HCT116 (cell line): ENCODE data around the gene KCNN3. TPM values are rescaled to one million over a fixed set of nuclear protein-coding genes. Genes with fewer than 3 reads are reported as not detected.

Experiments used
- ATAC-seq: fragments of 200-7000 bp; cut with Tn5 transposase; 2 replicates; pipeline ENCODE4 v1.9.1; 2020; ENCODE audit warnings: mild to moderate bottlenecking, moderate library complexity
- BruUV-seq: library from RNA; stranded (reverse); fragments of 400-500 nt; replicated peaks from 2 replicates; lab custom pipeline; 2021; lab: Mats Ljungman, UMichigan
- CTCF ChIA-PET: fragments of 300-600 bp; sonication (Branson Sonifier 250); formaldehyde crosslinking; loops from one replicate; lab custom pipeline; 2021; ENCODE audit warnings: antibody characterized with exemption; lab: Charles Lee
- POLR2A ChIA-PET: fragments of 300-600, 350-600 bp; sonication (Branson Sonifier 250); formaldehyde crosslinking; loops from one replicate; lab custom pipeline; 2021; ENCODE audit warnings: antibody characterized with exemption; lab: Charles Lee
- RAD21 ChIA-PET, 2 experiments: fragments of 300-600 bp; sonication (Branson Sonifier 250); formaldehyde crosslinking; loops; one replicate each; lab custom pipeline; 2023; ENCODE audit warnings: low total read pairs in 2 of 2; ENCODE audit not compliant: uncharacterized antibody in 2 of 2, unreplicated experiment in 2 of 2, low non-redundant PET in 1 of 2; lab: Charles Lee
- DNase-seq: peaks from one replicate; pipeline ENCODE4 v3.0.0-alpha.2; 2010; ENCODE audit warnings: low read depth, low spot score
- H2AFZ ChIP-seq: fragments of 200-600 bp; shearing (Covaris generic), sonication (generic); 2 replicates; pipeline ENCODE4 v1.6.1; 2017; ENCODE audit warnings: low read depth, mixed run types, mixed read lengths, antibody characterized with exemption, low read length; ENCODE audit not compliant: poor library complexity, severe bottlenecking
- H3K27ac ChIP-seq: 2 replicates; pipeline ENCODE4 v1.5.1; 2012; ENCODE audit warnings: low read depth, low read length
- H3K27me3 ChIP-seq: fragments of 200-600 bp; sonication (generic); 2 replicates; pipeline ENCODE4 v1.6.1; 2016; ENCODE audit warnings: mixed run types, low read length, mixed read lengths; ENCODE audit not compliant: insufficient read depth
- H3K36me3 ChIP-seq, 2 experiments: fragments of 200-500 bp in 1 of 2; fragments of 200-600 bp in 1 of 2; sonication (Bioruptor generic) in 1 of 2; sonication (generic) in 1 of 2; 2 replicates each; pipeline versions ENCODE4 v1.5.1 to v1.6.1; 2014 to 2016; ENCODE audit warnings: low read length in 2 of 2, inconsistent platforms in 1 of 2, mixed read lengths in 1 of 2, mixed run types in 1 of 2; ENCODE audit not compliant: insufficient read depth in 2 of 2, control insufficient read depth in 1 of 2
- H3K4me1 ChIP-seq, 2 experiments: fragments of 200-600 bp in 1 of 2; sonication (generic) in 1 of 2; 2 replicates each; pipeline versions ENCODE4 v1.5.1 to v1.6.1; 2012 to 2017; ENCODE audit warnings: low read length in 2 of 2, inconsistent platforms in 1 of 2, mild to moderate bottlenecking in 1 of 2, mixed read lengths in 1 of 2, mixed run types in 1 of 2, moderate library complexity in 1 of 2; ENCODE audit not compliant: insufficient read depth in 2 of 2, control insufficient read depth in 1 of 2
- H3K4me2 ChIP-seq: fragments of 200-600 bp; sonication (generic); 2 replicates; pipeline ENCODE4 v1.6.1; 2017; ENCODE audit warnings: mixed run types, low read length, mixed read lengths
- H3K4me3 ChIP-seq, 2 experiments: fragments of 200-600 bp in 1 of 2; sonication (generic) in 1 of 2; replicated peaks in 1 of 2; 2 replicates each; pipeline ENCODE4 v1.5.1; 2011 to 2016; ENCODE audit warnings: low read length in 2 of 2, control low read depth in 1 of 2, low read depth in 1 of 2, mild to moderate bottlenecking in 1 of 2, mixed read lengths in 1 of 2, mixed run types in 1 of 2
- H3K79me2 ChIP-seq: fragments of 200-600 bp; sonication (generic); 2 replicates; pipeline ENCODE4 v1.6.1; 2017; ENCODE audit warnings: mild to moderate bottlenecking, mixed run types, low read length, moderate library complexity, mixed read lengths; ENCODE audit not compliant: insufficient read depth
- H3K9ac ChIP-seq: fragments of 200-600 bp; sonication (generic); 2 replicates; pipeline ENCODE4 v1.6.1; 2016; ENCODE audit warnings: low read length, mixed read lengths
- H3K9me2 ChIP-seq: fragments of 200-600 bp; sonication (generic), shearing (Covaris generic); 2 replicates; pipeline ENCODE4 v1.6.1; 2017; ENCODE audit warnings: mixed run types, mild to moderate bottlenecking, moderate library complexity; ENCODE audit not compliant: insufficient read depth
- H3K9me3 ChIP-seq, 2 experiments: fragments of 200-500 bp in 1 of 2; fragments of 200-600 bp in 1 of 2; sonication (Bioruptor generic) in 1 of 2; sonication (generic) in 1 of 2; 2 replicates each; pipeline ENCODE4 v1.6.1; 2014 to 2017; ENCODE audit warnings: low read length in 2 of 2, mixed read lengths in 2 of 2, inconsistent platforms in 1 of 2, low read depth in 1 of 2, mild to moderate bottlenecking in 1 of 2, mixed run types in 1 of 2, moderate library complexity in 1 of 2; ENCODE audit not compliant: control insufficient read depth in 1 of 2, insufficient read depth in 1 of 2
- H4K20me1 ChIP-seq: fragments of 200-600 bp; sonication (generic), shearing (Covaris generic); 2 replicates; pipeline ENCODE4 v1.6.1; 2017; ENCODE audit warnings: mixed run types, mild to moderate bottlenecking, moderate library complexity; ENCODE audit not compliant: insufficient read depth
- CEBPB ChIP-seq: IDR thresholded peaks from 2 replicates; pipeline ENCODE4 v1.6.1; 2012; ENCODE audit warnings: low read depth
- EZH2 ChIP-seq: fragments of 200-600 bp; sonication (generic); IDR thresholded peaks from 2 replicates; pipeline ENCODE4 v1.6.1; 2017; ENCODE audit warnings: antibody characterized with exemption, mixed run types
- FOSL1 ChIP-seq: IDR thresholded peaks from 2 replicates; pipeline ENCODE4 v1.6.1; 2012; ENCODE audit warnings: low read depth
- JUND ChIP-seq: IDR thresholded peaks from 2 replicates; pipeline ENCODE4 v1.6.1; 2012
- POLR2A ChIP-seq: IDR thresholded peaks from 2 replicates; pipeline ENCODE4 v1.7.0; 2011; ENCODE audit warnings: borderline replicate concordance; ENCODE audit not compliant: insufficient read depth, insufficient read length; ENCODE audit errors: extremely low read depth
- POLR2AphosphoS5 ChIP-seq: IDR thresholded peaks from 2 replicates; pipeline ENCODE4 v1.6.1; 2011; ENCODE audit warnings: mild to moderate bottlenecking, low read depth, low read length, moderate library complexity
- RAD21 ChIP-seq: IDR thresholded peaks from 2 replicates; pipeline ENCODE4 v1.6.1; 2012; ENCODE audit warnings: low read depth, mild to moderate bottlenecking
- SP1 ChIP-seq: IDR thresholded peaks from 2 replicates; pipeline ENCODE4 v1.6.1; 2012; ENCODE audit warnings: low read depth
- SRF ChIP-seq: IDR thresholded peaks from 2 replicates; pipeline ENCODE4 v1.6.1; 2012; ENCODE audit warnings: low read depth
- TCF7L2 ChIP-seq: IDR thresholded peaks from 2 replicates; pipeline ENCODE4 v1.7.0; 2011; ENCODE audit warnings: borderline replicate concordance, inconsistent platforms; ENCODE audit not compliant: insufficient read depth, insufficient read length; ENCODE audit errors: extremely low read depth
- ZFX ChIP-seq: fragments of 450-650 bp; IDR thresholded peaks from 2 replicates; pipeline ENCODE4 v1.6.1; 2017
- intact Hi-C: fragments of 100-400 bp; cut with micrococcal nuclease; formaldehyde crosslinking; loops from 2 replicates; pipeline ENCODE4 v1.10.0; 2022
- total RNA-seq: library from RNA; stranded (reverse); gene quantifications from one replicate; pipeline ENCODE4 v1.2.1, GENCODE V29; 2021; ENCODE audit not compliant: unreplicated experiment
- TF ChIP-seq, protein P1 (sequence below): IDR thresholded peaks from 2 replicates; pipeline ENCODE4 v1.6.1; 2012
- TF ChIP-seq, protein P2 (sequence below), 3 experiments: fragments of 200-600 bp in 1 of 3; sonication (generic) in 1 of 3; IDR thresholded peaks in 2 of 3; conservative IDR thresholded peaks in 1 of 3; 2 replicates each; pipeline ENCODE4 v1.5.1; 2012 to 2017; ENCODE audit warnings: low read depth in 2 of 3, low read length in 2 of 3, antibody characterized with exemption in 1 of 3, borderline replicate concordance in 1 of 3, control low read depth in 1 of 3, mild to moderate bottlenecking in 1 of 3, mixed read lengths in 1 of 3, mixed run types in 1 of 3, moderate library complexity in 1 of 3; ENCODE audit not compliant: insufficient read depth in 1 of 3
- TF ChIP-seq, protein P3 (sequence below): IDR thresholded peaks from 2 replicates; pipeline ENCODE4 v1.6.1; 2011; ENCODE audit warnings: mild to moderate bottlenecking, low read length, moderate library complexity; ENCODE audit not compliant: insufficient replicate concordance; ENCODE audit errors: extremely low read depth

Gene KCNN3
- total RNA-seq, 1 experiment from 2014 or later: 1.1 TPM

DNA sequence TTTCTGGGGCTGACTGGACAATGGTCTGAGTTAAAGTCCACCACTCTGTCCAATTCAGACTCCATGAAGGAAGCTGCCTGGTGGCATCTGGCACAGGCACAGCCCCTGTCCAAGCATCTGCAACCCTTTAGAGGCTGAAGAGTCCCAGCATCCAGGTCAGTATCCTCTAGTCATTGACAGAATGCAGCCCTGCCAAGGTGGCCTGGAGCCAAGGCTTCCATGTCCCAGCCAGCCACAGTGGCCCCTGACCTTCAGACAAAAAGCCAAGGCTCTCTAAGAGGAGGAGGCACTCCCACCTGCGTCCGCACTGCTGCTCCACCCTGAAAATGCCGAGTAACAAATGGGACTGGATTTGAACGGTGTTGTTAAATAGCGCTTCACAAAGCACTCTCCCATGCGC lies 49.4 kb downstream of the KCNN3 start:
- no peaks in the 10 kb centered on the region for H3K79me2 ChIP-seq
- 0 out of 4 replicates have a peak, but pooled peaks cover 0 to 2% of the 10 kb centered on the region in 2 experiments for H3K4me1 ChIP-seq
- H4K20me1 ChIP-seq: no peaks in the 10 kb centered on the region
- no peak overlapping the region for H3K27ac ChIP-seq
- DNase-seq (no peak), ATAC-seq (no peak)
- H3K36me3 ChIP-seq: no peaks in the 10 kb centered on the region
- no peak overlapping the region for H3K4me2 ChIP-seq
- ChIA-PET POLR2A (no interaction called here), CTCF (interaction anchor here (1.3 to 2.4 kb wide), 3 partner anchors 11 to 151 kb away, joined by 5 to 7 read pairs (median 6); no protein-coding TSS in a partner anchor), RAD21 (no interaction called here)
- H3K4me3 ChIP-seq: no peak overlapping the region
- no peaks in the 10 kb centered on the region for H3K27me3 ChIP-seq
- H3K9me3 ChIP-seq: no peaks in the 10 kb centered on the region
- no peak for TF ChIP-seq SP1
- no peak for TF ChIP-seq JUND
- no peak for TF ChIP-seq POLR2AphosphoS5
- TF ChIP-seq, protein P1, sequence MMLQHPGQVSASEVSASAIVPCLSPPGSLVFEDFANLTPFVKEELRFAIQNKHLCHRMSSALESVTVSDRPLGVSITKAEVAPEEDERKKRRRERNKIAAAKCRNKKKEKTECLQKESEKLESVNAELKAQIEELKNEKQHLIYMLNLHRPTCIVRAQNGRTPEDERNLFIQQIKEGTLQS: no peak
- TF ChIP-seq FOSL1: no peak
- no peak for TF ChIP-seq RAD21
- TF ChIP-seq ZFX: no peak
- TF ChIP-seq, protein P2, sequence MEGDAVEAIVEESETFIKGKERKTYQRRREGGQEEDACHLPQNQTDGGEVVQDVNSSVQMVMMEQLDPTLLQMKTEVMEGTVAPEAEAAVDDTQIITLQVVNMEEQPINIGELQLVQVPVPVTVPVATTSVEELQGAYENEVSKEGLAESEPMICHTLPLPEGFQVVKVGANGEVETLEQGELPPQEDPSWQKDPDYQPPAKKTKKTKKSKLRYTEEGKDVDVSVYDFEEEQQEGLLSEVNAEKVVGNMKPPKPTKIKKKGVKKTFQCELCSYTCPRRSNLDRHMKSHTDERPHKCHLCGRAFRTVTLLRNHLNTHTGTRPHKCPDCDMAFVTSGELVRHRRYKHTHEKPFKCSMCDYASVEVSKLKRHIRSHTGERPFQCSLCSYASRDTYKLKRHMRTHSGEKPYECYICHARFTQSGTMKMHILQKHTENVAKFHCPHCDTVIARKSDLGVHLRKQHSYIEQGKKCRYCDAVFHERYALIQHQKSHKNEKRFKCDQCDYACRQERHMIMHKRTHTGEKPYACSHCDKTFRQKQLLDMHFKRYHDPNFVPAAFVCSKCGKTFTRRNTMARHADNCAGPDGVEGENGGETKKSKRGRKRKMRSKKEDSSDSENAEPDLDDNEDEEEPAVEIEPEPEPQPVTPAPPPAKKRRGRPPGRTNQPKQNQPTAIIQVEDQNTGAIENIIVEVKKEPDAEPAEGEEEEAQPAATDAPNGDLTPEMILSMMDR (IDR thresholded peaks at IDR 0.05 in 2 of 3, conservative IDR thresholded peaks at IDR 0.05 in 1 of 3; ENCODE audit: borderline replicate concordance in 1 of 3, insufficient read depth in 1 of 3, low read depth in 2 of 3, low read length in 2 of 3): no peak
- no peak for TF ChIP-seq EZH2
- TF ChIP-seq POLR2A: no peak
- TF ChIP-seq, protein P3, sequence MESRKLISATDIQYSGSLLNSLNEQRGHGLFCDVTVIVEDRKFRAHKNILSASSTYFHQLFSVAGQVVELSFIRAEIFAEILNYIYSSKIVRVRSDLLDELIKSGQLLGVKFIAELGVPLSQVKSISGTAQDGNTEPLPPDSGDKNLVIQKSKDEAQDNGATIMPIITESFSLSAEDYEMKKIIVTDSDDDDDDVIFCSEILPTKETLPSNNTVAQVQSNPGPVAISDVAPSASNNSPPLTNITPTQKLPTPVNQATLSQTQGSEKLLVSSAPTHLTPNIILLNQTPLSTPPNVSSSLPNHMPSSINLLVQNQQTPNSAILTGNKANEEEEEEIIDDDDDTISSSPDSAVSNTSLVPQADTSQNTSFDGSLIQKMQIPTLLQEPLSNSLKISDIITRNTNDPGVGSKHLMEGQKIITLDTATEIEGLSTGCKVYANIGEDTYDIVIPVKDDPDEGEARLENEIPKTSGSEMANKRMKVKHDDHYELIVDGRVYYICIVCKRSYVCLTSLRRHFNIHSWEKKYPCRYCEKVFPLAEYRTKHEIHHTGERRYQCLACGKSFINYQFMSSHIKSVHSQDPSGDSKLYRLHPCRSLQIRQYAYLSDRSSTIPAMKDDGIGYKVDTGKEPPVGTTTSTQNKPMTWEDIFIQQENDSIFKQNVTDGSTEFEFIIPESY: no peak
- TF ChIP-seq CEBPB: no peak
- no peak for TF ChIP-seq TCF7L2
- no peak for TF ChIP-seq SRF
- no TSS peak for BruUV-seq
- no peaks in the 10 kb centered on the region for H3K9me2 ChIP-seq
- H2AFZ ChIP-seq: no peak overlapping the region
- H3K9ac ChIP-seq: no peak overlapping the region
- intact Hi-C loops: no loop called here
